22Rv1 (cell line): Measurements from ENCODE around the gene STBD1.

ENCODE experiments used
- ZFX ChIP-seq: fragments of 450-650 bp; IDR thresholded peaks from 2 replicates; pipeline ENCODE4 v1.6.1; 2017; ENCODE audit warnings: antibody characterized with exemption, borderline replicate concordance
- TF ChIP-seq, protein P1 (sequence below): fragments of 450-650 bp; IDR thresholded peaks from 2 replicates; pipeline ENCODE4 v1.5.1; 2017; ENCODE audit warnings: mild to moderate bottlenecking

DNA sequence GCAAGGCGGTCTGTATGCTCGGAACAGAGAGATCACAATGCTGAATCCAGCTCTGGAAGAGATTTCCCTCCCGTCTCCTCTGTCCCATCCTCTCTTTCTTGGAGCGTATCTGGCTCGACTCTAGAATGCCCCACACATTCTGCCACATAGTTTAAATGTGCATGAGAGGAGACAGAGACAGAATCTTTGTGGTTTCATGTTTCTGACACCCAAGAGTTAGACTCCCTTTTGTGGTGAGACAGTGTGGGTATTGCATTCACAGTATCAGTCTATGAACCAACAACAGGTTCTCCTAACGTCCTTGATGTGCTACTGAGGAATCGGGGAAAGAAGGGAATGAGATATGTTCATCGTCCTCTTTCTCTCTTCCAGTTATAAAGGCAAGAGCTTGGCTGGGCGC is 29.7 kb upstream of the STBD1 start:
- TF ChIP-seq, protein P1, sequence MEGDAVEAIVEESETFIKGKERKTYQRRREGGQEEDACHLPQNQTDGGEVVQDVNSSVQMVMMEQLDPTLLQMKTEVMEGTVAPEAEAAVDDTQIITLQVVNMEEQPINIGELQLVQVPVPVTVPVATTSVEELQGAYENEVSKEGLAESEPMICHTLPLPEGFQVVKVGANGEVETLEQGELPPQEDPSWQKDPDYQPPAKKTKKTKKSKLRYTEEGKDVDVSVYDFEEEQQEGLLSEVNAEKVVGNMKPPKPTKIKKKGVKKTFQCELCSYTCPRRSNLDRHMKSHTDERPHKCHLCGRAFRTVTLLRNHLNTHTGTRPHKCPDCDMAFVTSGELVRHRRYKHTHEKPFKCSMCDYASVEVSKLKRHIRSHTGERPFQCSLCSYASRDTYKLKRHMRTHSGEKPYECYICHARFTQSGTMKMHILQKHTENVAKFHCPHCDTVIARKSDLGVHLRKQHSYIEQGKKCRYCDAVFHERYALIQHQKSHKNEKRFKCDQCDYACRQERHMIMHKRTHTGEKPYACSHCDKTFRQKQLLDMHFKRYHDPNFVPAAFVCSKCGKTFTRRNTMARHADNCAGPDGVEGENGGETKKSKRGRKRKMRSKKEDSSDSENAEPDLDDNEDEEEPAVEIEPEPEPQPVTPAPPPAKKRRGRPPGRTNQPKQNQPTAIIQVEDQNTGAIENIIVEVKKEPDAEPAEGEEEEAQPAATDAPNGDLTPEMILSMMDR, result no peak
- TF ChIP-seq ZFX, result no peak
